HG03060 (cell line): ENCODE measurements around the gene IGF2BP2.
"Not testable (repeated sequence)": the region's sequence is repeated elsewhere in the genome, so short reads cannot be mapped to it uniquely, and the experiment has no call there.

Source experiments
- ATAC-seq: cut with Tn5 transposase; IDR thresholded peaks from one replicate; pipeline ENCODE4 v1.9.1; 2021; ENCODE audit warnings: low read depth, moderate number of reproducible peaks; ENCODE audit not compliant: unreplicated experiment

IGF2BP2 gene

DNA sequence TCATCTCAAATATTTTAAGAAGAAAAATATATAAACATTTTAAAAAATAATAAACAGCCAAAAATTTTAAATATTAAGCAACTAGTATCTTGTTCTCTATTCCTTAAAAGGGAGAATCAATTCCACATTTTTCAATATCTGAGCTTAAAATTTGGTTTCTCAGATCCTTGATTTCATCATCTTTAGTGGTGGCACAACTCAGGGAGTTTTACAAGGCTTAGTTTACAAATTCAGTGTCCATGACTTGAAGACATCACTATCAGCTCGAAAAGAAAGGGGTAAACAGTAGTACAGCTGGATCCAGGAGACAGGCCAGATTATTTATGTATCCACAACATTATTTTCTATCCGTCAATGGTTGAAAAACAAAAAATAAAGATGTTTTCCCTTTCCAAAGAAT, 11.6 kb downstream of the IGF2BP2 start:
- no peak for ATAC-seq

DNA sequence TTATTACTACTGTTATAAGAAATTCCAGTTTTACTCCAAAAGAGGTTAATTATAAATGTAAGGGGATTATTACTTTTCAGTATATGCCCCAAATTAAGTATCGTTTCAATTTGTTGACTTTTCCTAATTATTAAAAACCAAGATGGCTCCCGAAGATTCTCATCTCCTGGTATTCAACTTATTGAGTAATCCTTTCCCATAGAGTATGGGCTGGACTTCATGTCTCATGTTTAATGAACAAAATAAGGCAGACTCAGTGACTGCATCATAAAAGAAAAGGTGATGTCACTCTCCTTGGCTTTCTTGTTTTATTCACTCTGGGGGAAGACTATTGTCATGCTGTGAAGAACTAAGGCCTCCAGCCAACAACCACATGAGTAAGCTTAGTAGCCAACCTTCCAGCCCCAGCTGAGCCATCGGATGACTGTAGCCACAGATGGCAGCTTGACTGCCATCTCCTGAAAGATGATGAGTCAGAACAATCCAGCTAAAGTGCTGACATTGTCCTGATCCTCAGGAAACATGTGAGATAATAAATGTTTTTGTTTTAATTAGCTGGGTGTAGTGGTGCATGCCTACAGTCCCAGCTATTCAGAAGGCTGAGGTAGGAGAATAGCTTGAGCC, 17.3 kb downstream of the IGF2BP2 start:
- no peak for ATAC-seq

DNA sequence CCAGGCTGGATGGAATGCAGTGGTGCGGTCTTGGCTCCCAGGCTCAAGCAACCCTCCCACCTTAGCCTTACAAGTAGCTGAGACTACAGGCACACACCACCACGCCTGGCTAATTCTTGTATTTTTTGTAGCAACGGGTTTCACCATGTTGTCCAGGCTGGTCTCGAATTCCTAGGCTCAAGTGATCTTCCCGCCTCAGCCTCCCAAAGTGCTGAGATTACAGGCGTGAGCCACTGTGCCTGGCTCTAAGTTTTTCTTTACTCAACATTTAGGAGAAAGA, 26.1 kb downstream of the IGF2BP2 start:
- not testable (repeated sequence) for ATAC-seq

DNA sequence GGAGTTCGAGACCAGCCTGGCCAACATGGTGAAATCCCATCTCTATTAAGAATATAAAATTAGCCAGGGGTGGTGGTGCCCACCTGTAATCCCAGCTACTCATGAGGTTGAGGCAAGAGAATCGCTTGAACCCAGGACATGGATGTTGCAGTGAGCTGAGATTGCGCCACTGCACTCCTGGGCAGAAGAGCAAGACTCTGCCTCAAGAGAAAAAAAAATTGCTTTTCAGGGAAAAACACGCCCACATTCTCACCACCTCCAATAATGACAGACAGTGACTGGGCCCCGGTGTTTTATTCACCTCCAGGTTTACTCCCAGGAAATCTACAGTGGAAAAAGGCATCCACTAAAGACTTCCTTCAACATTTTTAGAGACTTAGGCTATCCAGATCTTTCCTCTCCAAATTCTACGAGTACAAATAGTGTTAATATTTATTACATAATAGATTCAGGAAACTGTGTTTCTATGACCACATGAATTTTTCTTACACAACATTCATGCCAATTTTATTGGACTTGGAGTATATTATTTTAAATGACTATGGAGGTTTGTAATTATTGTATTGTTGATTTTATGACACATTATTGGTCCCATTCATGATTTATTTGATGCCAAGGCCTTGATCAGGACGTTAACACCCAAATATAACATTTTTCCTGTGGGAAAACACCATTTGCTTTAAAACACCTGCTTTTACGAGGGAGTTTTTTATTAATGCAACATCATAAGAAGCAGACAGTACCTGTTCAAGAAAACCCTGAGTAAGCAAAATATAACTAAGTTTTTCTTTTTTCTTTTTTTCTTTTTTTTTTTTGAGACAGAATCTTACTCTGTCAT, 26.6 kb downstream of the IGF2BP2 start:
- no peak for ATAC-seq

DNA sequence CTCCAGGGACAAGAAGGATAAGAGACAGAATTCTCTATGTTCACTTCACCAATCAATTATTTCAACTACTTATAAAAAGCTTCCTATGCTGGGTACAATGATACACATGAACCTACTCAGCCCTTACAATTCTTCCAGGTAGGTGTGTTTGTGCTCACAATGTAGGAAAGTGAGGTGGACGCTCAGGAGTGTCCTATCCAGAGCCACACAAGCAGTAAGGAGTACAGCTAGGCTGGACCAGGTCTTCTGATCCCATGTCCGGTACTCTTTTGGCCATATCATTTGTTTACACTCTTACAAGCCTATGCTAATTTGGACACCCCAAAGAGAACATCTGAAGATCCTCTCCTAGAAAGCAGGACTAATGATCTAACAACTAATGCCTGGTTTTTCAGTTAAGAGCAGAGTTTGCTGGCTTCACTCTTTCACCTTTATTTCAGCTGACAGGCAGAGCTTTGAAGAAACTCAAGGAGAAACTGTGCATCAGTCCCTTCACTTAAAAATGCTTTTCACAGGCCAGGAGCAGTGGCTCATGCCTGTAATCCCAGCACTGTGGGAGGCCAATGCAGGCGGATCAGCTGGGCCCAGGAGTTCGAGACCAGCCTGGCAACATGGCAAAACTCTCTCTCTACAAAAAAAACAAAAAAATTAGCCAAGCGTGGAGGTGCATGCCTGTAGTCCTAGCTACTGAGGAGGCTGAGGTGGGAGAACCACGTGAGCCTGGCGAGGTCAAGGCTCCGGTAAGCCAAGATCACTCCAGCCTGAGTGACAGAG, 27.5 kb downstream of the IGF2BP2 start:
- no peak for ATAC-seq

DNA sequence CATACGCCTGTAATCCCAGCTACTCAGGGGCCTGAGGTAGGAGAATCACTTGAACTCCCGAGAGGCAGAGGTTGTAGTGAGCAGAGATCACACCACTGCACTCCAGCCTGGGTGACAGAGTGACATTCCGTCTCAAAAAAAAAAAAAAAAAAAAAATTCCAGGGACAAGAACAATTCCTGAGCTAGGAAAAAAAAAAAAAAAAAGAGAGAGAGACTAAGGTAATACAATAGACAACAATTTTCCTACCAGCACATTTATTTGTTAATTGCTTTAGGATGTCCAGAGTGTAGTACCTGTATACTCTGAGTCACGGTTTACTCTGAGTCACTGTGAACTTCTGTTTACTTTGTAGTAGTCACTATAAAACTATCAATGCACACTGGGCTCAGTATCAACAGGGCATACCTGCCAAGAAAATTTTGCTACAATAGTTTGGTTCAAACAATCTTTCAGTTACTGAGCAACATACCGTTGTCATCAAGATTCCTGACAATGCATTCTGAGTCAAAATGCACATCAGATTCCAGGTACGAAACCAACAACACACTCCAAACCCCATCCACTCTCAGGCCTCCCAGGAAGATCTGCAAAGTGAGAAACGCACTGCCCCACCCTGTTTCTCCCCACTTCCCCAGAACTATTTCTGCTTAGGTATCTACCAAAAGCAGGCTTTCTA, 28.3 kb downstream of the IGF2BP2 start:
- no peak for ATAC-seq

DNA sequence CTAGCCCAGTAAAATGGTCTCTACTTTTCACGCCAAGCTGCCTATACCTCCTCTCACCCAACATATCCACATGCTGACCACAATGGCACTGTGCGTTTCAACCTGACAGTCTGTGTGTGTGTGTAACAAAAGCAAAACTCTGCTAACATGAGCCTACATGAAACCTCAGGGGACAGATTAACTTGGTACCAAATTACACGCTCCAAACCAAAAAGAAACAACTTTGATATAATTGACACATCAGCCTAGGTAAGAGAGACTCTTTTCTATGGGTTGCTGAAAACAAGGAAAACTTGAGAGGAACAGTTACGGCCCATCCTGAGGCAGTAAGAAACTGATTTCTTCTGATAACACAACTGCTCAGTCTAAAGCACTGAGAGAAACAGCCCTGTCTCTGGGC, 31.5 kb downstream of the IGF2BP2 start:
- ATAC-seq = no peak

DNA sequence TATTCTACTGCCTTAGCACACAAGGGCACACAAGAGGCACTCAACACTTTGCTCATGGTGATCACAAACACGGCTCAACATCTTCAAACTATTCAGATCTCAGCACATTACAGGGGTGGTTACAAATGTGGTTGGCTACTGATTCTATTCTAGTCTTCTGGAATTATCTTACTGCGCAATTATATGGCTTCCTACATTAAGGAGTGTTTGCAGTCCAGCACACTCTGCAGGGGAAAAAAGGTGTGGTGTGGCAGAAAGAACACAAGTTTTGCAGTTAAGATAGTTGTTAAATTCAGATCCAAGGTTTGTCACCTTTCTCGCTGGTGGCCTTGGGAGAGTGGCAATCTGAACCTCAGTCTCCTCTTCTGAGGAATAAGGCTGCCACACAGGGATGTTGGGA, 31.9 kb downstream of the IGF2BP2 start:
- no peak for ATAC-seq

DNA sequence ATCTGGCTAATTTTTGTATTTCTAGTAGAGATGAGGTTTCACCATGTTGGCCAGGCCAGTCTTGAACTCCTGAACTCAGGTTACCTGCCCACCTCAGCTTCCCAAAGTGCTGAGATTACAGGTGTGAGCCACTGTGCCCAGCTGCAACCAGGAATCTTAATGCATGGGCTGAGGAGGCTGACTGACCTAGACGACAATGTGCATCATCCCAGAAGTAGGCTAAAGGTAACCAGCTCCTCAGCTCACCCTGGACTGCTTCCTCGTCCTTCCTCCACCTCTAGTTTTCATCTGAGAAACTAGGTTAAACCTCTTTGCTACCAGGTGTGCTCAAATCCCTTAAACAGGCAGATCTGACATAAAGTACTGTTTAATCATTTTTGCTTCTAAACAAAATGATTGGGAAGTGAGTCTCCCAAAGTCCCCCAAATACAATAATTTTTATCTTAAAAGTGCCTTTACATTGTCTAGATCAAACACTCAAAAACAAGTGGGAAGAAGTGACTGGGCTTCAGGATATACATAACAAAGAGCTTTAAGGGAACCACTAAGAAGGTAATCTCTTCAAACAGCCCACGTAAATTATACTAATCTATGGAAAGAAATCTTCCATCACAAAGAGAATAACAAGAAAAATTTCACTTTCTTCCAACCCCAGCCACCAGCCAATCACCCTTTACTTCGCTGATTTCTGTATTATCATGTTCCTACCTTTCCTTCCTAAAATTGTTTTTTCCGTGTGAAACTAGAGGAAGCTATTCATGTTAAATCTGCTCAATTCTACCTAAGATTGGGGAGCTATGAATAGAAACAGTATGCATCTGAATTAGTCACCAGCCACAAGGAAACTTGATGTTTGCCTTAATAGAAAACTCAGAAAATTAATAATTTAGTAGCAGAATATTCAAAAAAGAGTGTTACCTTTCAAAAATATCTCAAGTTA, 34.7 kb downstream of the IGF2BP2 start:
- ATAC-seq = no peak

DNA sequence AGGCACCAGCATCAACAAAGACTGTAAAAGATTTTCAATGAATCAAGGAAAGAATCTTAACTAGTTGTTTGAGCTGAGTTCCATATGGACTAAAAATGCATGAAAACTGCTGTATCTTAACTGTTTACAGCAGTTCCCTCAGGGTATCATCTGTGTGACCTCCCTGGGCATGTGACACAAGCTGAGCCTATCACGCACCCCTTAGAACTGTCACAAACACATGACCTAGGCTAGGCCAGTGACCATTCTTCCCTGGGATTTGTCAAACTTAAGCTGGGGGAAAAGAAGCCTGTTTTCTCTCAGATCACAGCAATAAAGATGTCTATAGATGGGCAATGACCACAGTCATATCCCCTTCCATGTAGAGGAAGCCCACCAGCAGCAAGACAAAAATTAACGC, 35.7 kb downstream of the IGF2BP2 start:
- ATAC-seq = no peak

DNA sequence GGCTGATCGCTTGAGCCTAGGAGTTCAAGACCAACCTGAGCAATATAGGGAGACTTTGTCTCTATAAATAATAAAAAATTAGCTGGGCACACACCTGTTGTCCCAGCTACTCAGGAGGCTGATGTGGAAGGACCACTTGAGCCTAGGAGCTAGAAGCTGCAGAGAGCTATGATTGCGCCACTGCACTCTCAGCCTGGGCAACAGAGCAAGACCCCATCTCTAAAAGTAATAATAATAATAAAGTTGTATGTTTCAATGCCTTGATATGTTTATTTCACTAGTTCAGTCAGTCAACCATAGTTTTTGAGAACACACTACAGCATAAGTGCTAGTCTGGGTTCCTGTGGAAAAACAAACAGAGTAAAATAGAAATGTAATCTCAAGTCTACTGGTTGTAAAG, 36.5 kb downstream of the IGF2BP2 start:
- ATAC-seq = no peak

DNA sequence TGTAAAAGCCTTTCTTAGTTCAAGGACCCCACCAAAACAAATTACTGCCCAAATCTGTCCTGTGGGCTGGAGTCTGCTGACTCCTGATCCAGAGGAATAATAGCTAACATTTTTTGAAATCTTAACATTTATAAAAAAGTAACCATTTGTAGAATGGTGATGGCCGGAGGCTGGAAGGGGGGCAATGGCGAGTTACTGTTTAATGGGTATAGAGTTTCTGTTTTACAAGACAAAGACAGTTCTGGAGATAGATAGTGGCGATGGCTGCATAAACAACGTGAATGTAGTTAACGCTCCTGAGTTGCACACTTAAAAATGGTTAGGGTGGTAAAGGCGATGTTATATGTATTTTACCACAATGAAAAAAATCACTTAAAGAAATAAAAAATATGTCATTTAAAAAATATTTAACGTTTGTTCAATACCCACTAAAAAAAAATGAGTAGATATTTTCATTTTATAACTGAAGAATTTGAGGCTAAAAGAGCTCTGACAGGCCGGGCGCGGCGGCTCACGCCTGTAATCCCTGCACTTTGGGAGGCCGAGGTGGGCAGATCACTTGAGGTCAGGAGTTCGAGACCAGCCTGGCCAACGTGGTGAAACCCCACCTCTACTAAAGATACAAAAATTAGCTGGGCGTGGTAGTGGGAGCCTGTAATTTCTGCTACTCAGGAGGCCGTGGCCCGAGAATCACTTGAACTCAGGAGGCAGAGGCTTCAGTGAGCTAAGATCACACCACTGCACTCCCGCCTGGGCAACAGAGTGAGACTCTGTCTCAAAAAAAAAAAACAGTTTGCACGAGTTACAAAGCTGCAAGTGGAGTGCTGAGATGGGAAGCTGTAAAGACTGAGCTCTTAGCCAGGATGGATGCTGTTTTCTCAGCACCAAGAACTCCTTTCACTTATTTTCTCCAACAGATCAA, 37.6 kb downstream of the IGF2BP2 start:
- no peak for ATAC-seq

DNA sequence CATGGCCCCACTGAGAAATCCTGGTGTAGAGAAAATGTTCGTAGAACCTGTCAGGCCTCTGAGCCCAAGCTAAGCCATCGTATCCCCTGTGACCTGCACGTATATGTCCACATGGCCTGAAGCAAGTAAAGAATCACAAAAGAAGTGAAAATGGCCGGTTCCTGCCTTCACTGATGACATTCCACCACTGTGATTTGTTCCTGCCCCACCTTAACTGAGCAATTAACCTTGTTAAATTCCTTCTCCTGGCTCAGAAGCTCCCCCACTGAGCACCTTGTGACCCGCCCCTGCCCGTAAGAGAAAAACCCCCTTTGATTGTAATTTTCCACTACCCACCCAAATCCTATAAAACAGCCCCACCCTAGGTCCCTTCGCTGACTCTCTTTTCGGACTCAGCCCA, 38.6 kb downstream of the IGF2BP2 start:
- ATAC-seq = not testable (repeated sequence)

DNA sequence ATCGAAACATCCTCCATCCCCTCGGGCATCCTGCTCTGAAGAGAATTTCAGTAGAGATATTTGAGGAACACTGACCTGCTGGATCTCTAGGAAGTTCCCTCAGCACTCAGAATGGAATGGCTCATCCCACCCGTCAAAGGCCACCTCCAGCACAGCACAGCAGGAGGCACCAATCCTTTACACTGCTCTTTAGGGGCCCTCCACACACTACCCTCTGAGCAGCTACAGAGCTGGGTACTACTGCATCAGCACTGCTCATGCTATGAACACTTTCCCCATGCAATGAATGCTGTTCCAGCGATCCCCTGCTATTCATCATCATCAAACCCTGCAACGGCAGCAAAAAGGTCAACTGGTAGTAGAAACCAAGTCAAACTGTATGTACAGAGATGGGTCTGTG, 40.5 kb downstream of the IGF2BP2 start:
- no peak for ATAC-seq

DNA sequence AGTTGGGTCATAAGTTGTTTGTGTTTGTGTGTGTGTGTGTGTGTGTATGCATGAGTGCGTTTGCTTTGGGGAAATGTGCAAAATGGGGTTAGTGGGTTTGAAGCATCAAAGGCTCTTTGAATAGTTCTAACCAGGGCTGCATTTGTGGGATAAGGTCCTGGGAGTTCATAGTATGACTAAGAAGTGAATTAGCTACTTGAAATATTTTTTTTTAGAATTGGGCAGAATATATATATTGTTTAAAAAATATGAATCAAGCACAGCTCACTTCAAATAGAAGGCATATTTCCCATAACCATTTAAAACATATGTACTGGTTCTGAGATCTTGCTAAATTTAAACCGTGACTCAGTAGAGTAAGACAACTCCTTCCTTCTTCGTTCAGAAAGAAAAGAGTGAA, 43.1 kb downstream of the IGF2BP2 start:
- no peak for ATAC-seq

DNA sequence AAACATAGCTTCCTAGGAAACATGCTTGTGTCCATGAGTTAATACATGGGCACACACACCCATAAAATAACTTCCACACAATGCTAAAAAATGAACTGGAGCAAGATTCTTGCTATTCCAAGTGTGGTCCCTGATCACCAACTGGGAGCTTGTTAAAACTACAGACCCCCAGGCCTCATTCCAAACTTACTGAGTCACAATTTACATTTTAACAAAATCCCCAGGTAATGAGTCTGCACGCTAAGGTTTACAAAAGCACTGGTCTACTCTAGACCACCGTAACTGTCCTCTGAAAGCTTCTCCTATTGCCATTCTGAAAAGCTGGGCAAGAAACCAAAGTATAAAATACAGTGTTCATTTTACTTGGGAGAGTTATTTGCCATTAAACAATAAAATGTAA, 45.4 kb downstream of the IGF2BP2 start:
- no peak for ATAC-seq

DNA sequence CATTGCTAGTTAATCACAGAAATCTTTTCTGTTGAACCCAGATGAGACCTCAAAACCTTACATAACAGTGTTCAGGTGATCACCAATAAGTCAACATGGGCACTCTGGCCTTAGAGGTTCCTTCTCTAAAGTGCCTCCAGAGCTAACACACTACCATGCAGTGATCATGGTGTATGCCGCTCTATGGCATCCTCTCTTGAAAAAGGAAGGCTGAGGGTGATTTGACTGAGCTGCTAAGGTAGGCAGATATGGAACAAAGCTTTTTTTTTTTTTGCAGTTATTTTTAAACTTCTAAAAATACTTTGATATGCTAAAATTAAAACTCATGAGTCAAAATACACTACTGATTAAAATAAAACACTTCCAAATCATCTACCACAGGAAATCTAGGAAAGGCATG, 46.0 kb downstream of the IGF2BP2 start:
- ATAC-seq = no peak

DNA sequence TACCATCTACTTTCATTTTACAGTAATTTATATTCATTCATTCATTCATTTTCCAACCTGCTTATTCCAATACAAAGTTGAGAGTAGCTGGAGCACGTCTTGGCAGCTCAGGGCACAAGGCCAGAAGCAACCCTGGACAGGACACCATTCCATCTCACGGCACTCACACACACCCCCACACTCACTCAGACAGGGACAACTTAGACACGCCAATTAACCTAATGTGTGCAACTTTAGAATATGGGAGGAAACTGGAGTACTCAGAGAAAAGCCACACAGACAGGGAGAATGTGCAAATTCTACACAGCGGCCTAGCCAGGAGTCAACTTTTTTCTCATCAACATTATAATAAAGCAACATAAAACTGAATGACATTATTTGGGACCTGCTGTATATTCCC, 46.7 kb downstream of the IGF2BP2 start:
- no peak for ATAC-seq

DNA sequence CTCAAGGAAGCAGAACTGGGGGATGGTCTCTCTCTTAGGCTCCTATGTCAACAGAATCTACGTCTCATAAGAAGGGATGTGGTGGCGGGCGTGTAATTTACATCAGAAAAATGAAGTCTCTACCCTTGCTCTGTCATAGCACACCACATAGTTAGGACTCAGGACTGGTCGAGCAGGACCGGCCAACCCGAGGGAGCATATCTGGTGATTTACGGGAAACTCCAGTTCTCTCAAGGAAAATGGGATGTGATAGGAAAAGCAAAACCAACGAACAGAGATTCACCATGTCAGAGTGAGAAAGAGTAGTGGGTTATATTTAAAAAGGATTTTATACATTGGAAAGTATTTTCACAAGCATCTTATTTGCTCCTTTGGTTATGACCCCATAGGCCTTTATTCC, 54.7 kb downstream of the IGF2BP2 start:
- no peak for ATAC-seq
